HG03520 (cell line): ENCODE measurements around the gene VSTM2L.

Experiments
- ATAC-seq: cut with Tn5 transposase; IDR thresholded peaks from one replicate; pipeline ENCODE4 v1.9.1; 2021; ENCODE audit warnings: mild to moderate bottlenecking, moderate library complexity; ENCODE audit not compliant: unreplicated experiment

Gene VSTM2L

DNA sequence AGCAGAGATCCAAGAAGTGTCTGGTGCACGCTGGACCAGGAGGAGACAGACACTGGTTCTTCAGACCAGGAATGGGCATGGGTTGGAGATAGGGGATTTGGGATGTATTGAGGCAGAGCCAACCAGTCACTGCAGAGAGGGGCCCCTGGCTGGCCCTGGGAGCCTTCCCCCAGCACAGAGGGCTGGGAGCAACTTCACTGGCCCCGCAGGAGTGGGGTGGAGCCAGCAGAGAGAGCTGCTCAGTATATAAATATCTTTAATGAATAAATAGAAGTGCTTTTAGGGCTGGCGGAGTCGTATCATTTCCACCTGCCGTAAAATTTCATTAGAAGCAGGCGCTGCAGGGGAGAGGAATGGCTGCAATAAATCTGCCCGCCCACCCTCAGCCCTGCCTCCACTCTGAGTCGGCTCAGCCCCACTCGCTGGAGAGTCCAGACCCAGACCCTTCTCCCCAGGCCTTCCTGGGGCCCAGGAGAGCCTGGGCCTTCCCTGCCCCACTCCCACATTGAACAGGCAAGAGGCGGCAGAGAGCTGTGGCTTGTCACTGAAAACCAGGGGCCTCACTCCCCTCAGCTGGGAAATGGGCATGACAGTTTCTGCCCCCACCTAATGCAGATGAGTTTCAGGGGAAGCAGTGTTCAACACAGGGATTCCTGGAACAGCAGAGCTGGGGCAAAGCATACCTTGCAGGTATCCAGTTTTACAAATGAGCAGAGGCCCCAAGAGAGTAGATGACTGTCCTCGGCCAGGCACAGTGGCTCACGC, 23.9 kb upstream of the VSTM2L start:
- ATAC-seq = no peak

DNA sequence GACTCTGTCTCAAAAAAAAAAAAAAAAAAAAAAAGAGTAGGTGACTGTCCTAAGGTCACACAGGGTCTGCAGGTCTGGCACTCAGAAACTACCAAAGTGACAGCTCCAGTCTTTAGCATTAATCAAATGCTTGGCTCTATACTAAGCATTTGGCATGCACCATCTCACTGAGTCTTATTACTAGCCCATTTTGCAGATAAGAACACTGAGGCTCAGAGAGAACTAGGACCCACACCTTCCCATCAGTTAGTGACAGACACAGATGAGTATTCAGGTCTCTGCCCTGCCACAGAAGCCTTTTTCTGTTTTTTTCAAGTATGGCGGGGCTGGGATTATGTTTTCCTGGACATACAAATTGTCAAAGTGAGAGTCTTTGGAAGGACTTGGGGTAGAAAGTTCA, 23.1 kb upstream of the VSTM2L start:
- ATAC-seq = no peak

DNA sequence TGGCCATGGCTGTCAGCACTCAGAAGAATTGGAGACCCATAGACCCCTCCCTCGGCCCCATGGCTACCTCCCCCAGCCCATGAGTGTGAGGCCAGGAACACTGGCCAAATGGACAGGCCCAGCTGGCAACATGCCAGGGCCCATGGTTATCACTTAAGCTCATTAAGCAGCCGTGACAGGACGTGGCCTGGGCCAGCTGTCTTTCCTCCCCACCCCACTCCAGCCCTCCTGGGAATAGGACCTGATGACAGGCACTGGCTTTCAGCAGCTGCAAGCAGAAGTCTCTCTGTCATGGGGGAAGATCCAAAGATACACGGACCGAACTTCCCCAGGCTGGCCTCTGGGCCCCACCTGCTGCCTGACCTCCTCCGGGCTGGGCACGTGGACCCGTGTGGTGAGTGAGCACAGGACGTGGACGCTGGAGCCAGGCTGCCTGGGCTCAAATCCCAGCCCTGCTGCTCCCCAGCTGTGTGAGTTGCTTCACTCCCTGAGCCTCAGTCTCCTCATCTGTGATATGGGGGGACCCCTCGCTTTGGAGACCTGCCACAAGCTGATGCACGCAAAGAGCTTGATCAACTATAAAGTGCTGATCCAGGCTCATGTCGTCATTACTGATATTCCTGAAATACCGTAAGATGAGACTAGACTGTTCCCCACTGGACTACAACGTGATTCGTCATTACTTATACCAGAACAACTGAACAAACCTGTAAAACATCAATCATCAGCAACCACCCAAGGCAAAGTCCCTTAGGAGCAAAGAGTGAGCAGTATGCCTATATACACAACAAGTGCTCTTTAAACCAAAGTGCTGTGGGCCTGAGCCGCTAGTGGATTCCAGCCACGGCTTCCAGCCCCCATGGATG, 22.0 kb upstream of the VSTM2L start:
- ATAC-seq = no peak

DNA sequence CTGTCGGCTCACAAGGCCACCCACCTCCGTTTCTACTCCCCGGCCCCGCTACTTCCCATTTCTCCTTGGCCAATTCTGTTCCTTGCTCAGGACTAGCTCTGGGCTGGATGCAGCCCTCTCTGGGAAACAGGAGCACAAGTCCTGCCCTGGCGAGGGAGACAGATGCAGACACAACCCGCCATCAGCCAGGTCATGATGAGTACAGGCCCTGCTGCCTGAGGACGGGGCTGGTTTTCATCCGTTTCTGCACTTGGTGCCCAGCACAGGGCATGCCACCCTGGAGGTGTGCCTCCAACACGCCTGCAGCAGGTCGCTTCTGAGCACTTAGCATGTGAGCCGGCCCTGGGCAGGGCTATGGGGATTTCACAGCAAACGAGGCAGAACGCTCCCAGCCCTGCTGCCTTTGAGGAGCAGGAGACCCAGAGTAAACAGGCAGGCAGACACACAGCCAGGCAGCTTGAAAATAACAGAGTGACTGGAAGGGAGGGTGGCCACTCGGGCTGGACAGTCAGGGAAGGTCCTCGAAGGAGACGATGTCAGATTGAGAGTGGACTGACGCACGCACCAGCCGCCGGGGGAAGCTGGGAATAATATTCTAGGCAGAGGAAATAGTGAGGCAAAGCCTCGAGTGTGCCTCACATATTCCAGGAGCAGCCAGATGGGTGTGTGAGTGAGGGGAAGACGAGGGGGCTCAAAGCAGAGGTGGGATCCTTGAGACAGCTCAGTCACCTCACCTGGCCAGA, 21.2 kb upstream of the VSTM2L start:
- ATAC-seq = no peak

DNA sequence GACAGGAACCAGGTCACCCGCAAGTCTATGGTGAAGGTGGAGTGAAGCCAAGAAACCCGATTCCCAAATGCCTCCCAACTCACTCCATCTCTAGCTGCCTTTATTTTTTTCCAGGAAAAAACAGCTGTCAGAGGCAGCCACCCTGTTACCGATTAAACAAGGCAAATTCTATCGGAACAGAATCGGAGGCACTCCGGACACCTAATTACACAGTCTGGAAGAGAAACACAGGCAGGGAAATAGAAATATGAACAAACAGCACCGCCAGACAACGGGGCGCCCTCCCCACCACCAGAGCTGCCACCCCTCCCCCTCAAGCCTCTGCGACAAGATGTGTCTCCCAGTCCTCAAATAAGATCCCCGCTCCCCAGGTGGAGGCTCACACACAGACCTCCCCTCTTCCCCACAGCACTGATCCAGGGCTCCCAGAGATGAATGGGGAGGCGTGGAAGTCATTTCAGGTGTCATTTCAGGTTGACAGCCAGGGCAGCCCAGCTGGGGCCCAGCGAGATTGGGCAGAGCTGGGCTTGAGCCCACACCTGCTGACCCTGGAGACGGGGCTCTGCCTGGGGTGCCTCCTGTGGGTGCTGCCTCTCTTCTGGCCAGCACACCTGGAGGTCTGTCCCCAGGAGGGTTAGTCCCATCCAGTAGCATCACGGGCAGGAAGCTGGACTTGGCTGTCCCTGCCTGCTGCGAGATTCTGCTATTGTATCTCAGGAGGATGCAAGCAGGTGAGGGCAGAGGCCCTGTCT, 19.8 kb upstream of the VSTM2L start:
- ATAC-seq = no peak

DNA sequence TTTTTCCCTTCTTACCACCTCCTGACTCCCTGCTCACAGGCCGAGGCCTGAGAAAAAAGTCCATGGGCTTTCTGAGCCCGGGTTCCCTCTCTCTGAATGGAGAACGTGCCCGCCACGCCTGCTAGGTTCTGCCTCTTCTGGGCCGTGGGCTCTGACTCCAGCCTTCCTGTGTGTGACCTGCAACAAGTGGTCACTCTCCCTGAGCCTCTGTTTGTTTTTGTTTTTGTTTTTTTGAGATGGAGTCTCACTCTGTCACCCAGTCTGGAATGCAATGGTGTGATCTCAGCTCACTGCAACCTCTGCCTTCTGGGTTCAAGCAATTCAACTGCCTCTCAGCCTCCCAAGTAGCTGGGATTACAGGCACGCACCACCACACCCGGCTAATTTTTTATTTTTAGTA, 17.9 kb upstream of the VSTM2L start:
- ATAC-seq = no peak

DNA sequence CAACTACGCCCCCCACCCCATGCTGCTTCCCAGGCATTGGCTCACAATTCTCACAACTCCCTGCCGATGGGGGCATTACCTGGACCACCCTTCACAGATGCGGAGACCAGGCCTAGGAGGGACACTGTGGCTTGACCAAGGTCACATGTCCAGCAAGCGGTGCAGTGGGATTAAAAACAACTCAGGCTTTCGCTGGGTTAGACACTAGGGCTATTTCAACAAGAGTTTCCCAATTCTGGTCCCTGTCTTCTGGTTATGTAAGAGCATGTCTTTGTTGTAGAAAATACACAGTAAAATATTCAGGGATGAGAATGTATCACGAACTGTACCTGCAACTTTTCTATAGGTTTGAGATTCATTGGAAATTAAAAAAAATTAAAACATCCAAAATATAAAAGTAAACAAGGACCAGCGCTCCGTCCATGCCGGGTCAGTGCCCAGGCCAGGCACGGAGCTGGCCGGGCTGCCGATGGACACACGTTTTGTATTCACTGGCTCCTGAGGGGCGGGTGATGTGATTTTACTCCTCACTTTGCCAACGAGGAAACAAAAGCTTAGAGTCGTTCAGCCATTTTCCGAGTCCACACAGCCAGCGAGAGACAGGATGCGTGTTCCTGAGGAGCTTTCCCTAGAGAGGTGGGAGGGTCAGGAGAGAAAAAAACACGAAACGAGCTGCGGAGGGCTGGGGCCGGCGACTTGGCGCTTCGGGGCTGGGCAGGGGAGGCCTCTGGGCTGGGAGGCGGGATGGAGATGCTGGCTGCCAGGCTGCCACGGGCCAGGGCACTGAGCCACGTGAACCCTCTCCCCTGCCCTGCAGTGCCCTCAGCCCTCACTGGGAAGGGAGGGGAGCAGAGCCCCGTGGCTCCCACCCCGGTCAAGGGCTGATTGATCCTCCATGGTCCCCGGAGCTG, 17.1 kb upstream of the VSTM2L start:
- no peak for ATAC-seq

DNA sequence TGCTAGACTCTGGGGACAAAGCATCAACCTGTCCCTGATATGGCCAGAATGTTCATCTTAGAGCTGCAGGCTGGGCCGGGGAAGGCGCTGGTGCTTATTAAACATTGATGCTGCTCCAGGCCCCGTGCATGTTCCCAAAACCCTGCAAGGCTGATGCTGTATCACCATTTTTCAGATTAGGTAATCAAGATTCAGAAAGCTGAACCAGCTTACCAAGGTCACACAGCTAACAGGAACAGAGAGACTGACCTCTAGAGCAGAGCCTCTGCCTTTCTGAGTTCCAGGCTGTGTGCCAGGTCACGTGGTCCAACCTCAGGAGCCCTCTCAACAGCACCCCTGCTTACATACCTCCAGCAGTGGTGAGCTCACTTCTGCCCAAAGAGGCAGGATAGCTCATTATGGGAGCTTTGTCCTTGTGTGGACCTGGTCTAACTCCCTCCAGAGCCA, 16.1 kb upstream of the VSTM2L start:
- ATAC-seq = no peak

DNA sequence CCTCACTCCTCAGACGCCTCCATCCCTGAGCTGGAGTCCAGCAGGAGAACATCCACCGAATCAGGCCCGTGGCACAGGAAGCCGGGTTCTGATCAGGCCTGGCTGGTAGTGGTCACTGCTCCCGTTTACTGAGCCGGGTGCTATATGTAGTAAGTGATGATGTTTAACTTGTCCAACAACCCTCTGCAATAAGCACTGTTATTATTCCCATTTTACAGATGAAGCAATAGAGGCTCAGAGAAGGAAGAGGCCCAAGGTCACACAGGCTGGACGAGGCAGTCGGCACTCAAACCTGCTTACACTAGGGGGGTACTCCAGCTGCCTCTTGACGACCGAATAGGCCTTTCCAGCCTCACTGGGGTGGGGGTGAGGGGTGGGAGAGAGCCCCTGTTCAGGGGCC, 14.3 kb upstream of the VSTM2L start:
- no peak for ATAC-seq

DNA sequence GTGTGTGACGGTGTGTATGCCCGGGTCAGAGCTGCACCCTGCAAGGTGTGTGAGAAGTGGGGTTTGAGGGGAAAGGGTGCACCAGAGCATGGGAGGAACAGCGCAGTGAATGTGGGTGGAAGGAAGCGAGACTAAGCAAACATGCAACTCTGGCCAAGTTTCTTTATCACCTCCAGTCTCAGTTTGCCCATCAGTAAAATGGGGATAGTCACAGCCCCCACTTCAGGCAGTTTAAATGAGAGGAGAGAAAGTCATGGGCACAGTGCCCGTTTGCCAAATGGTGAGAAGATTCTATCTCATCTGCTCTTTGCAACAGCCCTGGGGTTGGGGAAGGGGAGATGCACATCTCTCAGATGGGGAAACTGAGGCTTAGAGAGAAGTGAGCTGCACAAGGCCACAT, 12.8 kb upstream of the VSTM2L start:
- no peak for ATAC-seq

DNA sequence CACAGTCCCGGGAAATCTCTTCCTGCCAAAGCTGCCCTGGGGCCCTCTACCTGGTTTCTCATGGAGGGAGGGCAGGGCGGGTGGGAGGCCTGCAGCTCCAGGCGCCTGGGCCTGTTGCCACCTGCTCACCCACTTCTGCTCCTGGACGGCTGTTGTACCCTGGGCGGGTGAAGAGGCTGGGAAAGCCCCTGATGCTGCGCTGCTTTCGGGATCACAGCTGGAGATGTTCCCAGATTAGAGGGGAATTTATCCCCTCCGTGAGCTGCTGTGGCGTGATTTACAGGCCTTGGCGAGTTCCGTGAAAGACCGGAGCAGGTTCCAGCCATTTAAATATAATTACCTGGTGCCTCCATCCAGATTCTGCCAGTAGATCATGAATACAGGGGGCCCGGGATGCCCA, 12.3 kb upstream of the VSTM2L start:
- ATAC-seq = no peak

DNA sequence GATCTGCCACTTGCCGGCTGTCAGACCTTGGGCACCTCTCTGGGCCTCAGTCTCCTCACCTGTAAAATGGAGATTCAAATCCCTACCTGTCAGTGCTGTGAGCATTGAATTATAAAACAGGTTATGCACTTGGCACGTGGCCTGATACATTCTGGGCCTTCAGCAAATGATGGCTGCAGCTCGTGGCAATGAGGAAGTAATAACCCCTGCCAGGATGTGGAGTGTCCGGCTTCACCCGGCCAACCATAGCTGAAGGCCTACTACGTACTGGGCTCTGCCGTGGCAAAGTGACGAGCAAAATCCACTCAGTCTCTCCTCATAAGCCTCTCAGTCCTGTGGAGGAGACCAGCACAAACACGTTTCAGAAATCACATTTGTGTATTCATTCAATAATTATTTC, 10.9 kb upstream of the VSTM2L start:
- ATAC-seq = no peak

DNA sequence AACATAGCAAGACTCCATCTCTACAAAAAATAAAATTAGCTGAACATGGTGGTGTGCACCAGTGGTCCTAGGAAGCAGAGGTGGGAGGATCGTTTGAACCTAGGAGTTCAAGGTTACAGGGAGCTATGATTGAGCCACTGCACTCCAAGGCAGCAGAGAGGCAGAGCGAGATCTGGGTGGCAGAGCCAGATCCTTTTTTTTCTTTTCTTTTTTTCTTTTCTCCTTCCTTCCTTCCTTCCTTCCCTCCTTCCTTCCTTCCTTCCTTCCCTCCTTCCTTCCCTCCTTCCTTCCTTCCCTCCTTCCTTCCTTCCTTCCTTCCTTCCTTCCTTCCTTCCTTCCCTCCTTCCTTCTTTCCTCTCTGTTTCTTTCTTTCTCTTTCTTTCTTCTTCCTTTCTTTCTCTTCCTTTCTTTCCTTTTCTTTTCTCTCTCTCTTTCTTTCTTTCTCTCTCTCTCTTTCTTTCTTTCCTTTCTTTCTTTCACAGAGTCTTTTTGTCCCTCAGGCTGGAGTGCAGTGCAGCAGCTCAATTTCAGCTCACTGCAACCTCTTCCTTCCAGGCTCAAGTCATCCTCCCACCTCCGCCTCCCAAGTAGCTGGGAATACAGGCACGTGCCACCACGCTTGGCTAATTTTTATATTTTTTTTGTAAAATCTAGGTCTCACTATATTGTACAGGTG, 9.2 kb upstream of the VSTM2L start:
- no peak for ATAC-seq

DNA sequence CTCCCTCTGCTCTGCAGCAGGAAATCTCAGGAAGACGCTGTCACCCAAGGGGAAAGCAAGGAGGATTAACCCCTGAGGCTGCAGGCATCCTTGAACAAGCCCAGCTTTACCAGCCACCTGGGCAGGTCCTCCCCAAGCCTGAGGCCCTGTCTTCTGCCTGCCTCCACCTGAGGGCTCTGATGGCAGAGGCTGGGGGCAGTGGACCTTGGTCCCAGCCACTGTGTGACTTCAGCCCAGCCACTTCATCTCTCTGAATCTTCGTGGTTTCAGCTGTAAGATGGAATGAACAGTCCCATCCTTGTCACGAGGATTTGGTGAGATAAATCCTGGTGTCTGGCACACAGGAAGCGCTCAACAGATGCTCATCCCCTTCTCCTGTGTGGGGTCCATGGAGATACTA, 8.5 kb upstream of the VSTM2L start:
- ATAC-seq = no peak

DNA sequence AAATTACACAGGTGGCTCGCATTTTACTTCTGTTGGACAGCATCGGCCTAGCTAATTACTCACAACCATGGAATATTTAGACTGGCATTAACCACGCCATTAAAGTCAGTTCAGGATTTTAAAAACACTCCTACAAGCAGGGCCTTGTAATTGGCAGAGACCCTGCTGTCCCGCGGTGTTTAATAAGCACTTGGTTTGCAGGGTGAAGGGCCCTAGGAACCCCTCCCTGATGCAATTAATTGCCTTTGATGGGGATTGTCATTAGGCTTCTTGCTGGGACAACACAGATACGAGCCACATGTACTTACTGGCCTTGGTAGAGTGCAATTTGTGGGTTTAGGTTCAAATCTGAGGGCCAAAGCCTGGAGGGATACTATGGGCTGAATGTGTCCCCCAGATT, 7.8 kb upstream of the VSTM2L start:
- no peak for ATAC-seq

DNA sequence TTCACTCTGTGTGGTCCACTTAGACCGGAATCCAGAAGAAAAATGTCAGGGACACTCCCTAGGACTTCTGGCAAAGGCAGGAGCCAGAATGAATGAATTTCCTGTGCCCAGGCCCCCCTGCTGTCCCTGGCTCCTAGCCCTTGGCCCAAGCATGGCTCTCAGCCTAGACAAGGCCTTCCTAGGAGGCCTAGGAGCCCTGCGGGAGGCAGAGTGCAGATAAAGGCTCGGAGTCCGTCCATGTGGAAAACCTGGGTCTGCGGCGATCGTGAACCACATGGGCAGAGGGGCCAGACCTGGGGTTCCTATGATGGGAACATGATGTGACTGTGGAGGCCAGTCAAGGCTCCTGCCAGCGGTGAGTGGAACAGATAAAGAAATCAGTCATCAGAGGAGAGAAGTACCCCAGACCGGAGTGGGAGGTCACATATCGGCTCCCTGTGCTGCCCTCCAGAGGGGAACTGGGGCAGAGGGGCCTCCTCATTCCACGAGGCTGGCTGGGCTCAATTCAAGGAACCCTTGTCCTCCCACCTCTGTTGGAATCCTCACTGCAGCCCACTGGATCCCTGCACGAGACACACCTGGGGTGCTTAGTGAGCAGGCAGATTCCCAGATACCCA, 5.9 kb upstream of the VSTM2L start:
- no peak for ATAC-seq

DNA sequence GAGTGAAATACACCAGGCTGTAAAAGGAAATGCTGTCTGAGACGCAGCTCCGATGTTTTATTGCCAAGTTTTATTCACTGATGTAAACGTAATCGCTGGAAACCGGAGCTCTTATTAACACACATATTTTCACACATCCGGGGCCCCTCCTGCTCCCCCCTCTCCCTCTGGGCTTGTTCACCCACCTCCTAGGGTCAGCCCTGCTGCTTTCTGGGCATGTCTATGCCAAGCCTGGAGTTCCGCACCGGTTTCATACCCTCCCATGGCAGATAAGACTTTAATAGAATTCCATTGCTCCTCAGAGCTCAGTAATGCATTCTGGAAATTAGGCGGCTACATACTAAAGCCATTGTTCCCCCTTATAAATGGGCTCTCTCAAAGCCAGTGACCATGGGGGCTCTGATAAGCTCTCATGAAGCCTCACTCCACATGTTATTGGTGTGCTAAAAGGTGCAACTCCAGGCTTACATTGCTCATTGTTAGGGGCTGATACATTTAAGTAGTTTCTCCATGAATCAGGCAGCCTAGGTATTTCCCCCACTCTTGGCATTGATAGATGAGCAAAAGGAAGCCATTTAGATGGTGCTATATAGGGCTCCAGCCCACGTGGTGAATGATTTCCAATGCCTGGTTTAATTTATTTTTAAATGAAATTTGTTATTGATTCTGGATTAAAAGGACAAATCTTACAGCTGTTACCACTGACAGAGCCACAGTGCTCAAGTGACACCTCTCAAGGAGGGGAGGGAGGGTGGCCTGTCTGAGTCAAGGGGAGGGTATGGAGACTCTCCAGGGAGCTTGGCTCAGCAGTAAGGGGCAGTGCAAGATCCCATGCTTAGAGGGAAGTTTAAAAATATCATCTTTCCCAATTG, 4.5 kb upstream of the VSTM2L start:
- ATAC-seq = no peak
